IMR-90 (cell line): ENCODE measurements around the gene KDELR3. TPM values are rescaled to one million over a fixed set of nuclear protein-coding genes. Genes with fewer than 3 reads are reported as not detected.

ENCODE experiments used
- ATAC-seq: fragments of 200-7000 bp; cut with Tn5 transposase; 2 replicates; pipeline ENCODE4 v1.9.1; 2020; ENCODE audit warnings: low read depth, mild to moderate bottlenecking, moderate library complexity
- BruUV-seq: library from RNA; stranded (reverse); fragments of 400-500 nt; replicated peaks from 2 replicates; lab custom pipeline; 2021; lab: Mats Ljungman, UMichigan
- CTCF ChIA-PET: fragments of 300-600 bp; formaldehyde crosslinking; extraction: SDS; loops from one replicate; lab custom pipeline; 2021; ENCODE audit warnings: antibody characterized with exemption; lab: Yijun Ruan, JAX
- POLR2A ChIA-PET: fragments of 300-600 bp; sonication (Branson Sonifier 250); formaldehyde crosslinking; loops from one replicate; lab custom pipeline; 2022; ENCODE audit warnings: antibody characterized with exemption; ENCODE audit not compliant: unreplicated experiment; lab: Charles Lee
- DNase-seq: peaks from one replicate; pipeline ENCODE4 v3.0.0; 2013
- H2AFZ ChIP-seq: replicated peaks from 2 replicates; pipeline ENCODE3; 2013; ENCODE audit warnings: low read length, mild to moderate bottlenecking; ENCODE audit not compliant: poor library complexity
- H2AK5ac ChIP-seq: 2 replicates; pipeline ENCODE4 v1.6.1; 2013; ENCODE audit warnings: low read depth, low read length, inconsistent platforms
- H2AK9ac ChIP-seq: replicated peaks from 2 replicates; pipeline ENCODE3; 2013; ENCODE audit warnings: mild to moderate bottlenecking, low read depth, low read length, moderate library complexity; ENCODE audit not compliant: poor library complexity
- H2BK120ac ChIP-seq: 2 replicates; pipeline ENCODE4 v1.6.1; 2013; ENCODE audit warnings: low read depth, low read length, inconsistent platforms
- H2BK15ac ChIP-seq: 3 replicates; pipeline ENCODE4 v1.6.1; 2013; ENCODE audit warnings: low read depth, low read length, inconsistent platforms
- H2BK20ac ChIP-seq: 2 replicates; pipeline ENCODE4 v1.6.1; 2013; ENCODE audit warnings: low read depth, mild to moderate bottlenecking, inconsistent platforms, low read length, moderate library complexity
- H2BK5ac ChIP-seq: 2 replicates; pipeline ENCODE4 v1.6.1; 2013; ENCODE audit warnings: mild to moderate bottlenecking, low read depth, low read length, inconsistent platforms; ENCODE audit not compliant: poor library complexity, severe bottlenecking
- H3K14ac ChIP-seq: replicated peaks from 2 replicates; pipeline ENCODE4 v1.6.1; 2013; ENCODE audit warnings: low read depth, low read length, inconsistent platforms
- H3K18ac ChIP-seq: 2 replicates; pipeline ENCODE4 v1.6.1; 2013; ENCODE audit warnings: low read depth, low read length, control low read depth
- H3K23ac ChIP-seq: 2 replicates; pipeline ENCODE4 v1.6.1; 2013; ENCODE audit warnings: low read depth, low read length, inconsistent platforms
- H3K27ac ChIP-seq: 2 replicates; pipeline ENCODE4 v1.5.1; 2013; ENCODE audit warnings: mild to moderate bottlenecking, control low read depth, low read length; ENCODE audit not compliant: insufficient read depth
- H3K27me3 ChIP-seq: 2 replicates; pipeline ENCODE4 v1.6.1; 2013; ENCODE audit warnings: low read length; ENCODE audit not compliant: control insufficient read depth, insufficient read depth
- H3K36me3 ChIP-seq: 2 replicates; pipeline ENCODE4 v1.6.1; 2013; ENCODE audit warnings: low read length, mixed read lengths; ENCODE audit not compliant: control insufficient read depth, insufficient read depth
- H3K4ac ChIP-seq: 2 replicates; pipeline ENCODE4 v1.6.1; 2013; ENCODE audit warnings: low read depth, low read length, inconsistent platforms
- H3K4me1 ChIP-seq: 2 replicates; pipeline ENCODE4 v1.6.1; 2013; ENCODE audit warnings: low read length, mixed read lengths; ENCODE audit not compliant: control insufficient read depth, insufficient read depth
- H3K4me2 ChIP-seq: 2 replicates; pipeline ENCODE4 v1.6.1; 2013; ENCODE audit warnings: low read depth, mild to moderate bottlenecking, control low read depth, low read length, moderate library complexity
- H3K4me3 ChIP-seq: 2 replicates; pipeline ENCODE4 v1.5.1; 2013; ENCODE audit warnings: low read depth, mild to moderate bottlenecking, control low read depth, low read length, moderate library complexity; ENCODE audit not compliant: insufficient read depth
- H3K56ac ChIP-seq: 2 replicates; pipeline ENCODE4 v1.6.1; 2013; ENCODE audit warnings: low read length, inconsistent platforms; ENCODE audit not compliant: insufficient read depth; ENCODE audit errors: extremely low read depth
- H3K79me1 ChIP-seq, 2 experiments: 2 replicates each; pipeline ENCODE4 v1.6.1; 2013; ENCODE audit warnings: low read length in 2 of 2, inconsistent platforms in 1 of 2, low read depth in 1 of 2
- H3K9ac ChIP-seq: 2 replicates; pipeline ENCODE4 v1.6.1; 2013; ENCODE audit warnings: low read depth, low read length, control low read depth
- H3K9me1 ChIP-seq: 2 replicates; pipeline ENCODE4 v1.6.1; 2013; ENCODE audit warnings: low read length, inconsistent platforms; ENCODE audit not compliant: insufficient read depth
- H3K9me3 ChIP-seq: 2 replicates; pipeline ENCODE4 v1.6.1; 2013; ENCODE audit warnings: low read length; ENCODE audit not compliant: control insufficient read depth, insufficient read depth
- H4K20me1 ChIP-seq: 2 replicates; pipeline ENCODE4 v1.6.1; 2013; ENCODE audit warnings: low read length, inconsistent platforms; ENCODE audit not compliant: insufficient read depth
- H4K5ac ChIP-seq: 2 replicates; pipeline ENCODE4 v1.6.1; 2013; ENCODE audit warnings: mild to moderate bottlenecking, low read depth, low read length, control low read depth
- H4K8ac ChIP-seq, 2 experiments: 2 replicates each; pipeline ENCODE4 v1.6.1; 2013; ENCODE audit warnings: low read depth in 2 of 2, low read length in 2 of 2, control low read depth in 1 of 2, inconsistent platforms in 1 of 2
- H4K91ac ChIP-seq: 2 replicates; pipeline ENCODE4 v1.6.1; 2013; ENCODE audit warnings: low read depth, low read length, inconsistent platforms; ENCODE audit not compliant: insufficient read depth
- CHD1 ChIP-seq: IDR thresholded peaks from 2 replicates; pipeline ENCODE4 v1.6.1; 2012; ENCODE audit warnings: low read depth, low read length, improper control_type of control experiment
- POLR2A ChIP-seq: IDR thresholded peaks from 2 replicates; pipeline ENCODE4 v1.6.1; 2012; ENCODE audit warnings: mild to moderate bottlenecking, low read depth, low read length
- WGBS, 2 experiments: methylation state at CpG; one replicate each; pipeline versions ENCODE4 v1.1.5 to v1.1.7; 2013; ENCODE audit warnings: missing lambda C conversion rate in 2 of 2; ENCODE audit not compliant: insufficient read length in 1 of 2; ENCODE audit errors: extremely low coverage in 2 of 2; 5-methylcytosine and 5-hydroxymethylcytosine counted together
- dilution Hi-C: fragments of 300-500 bp; cut with HindIII; formaldehyde crosslinking; loops from one replicate; pipeline ENCODE4 v1.14.3; 2018; ENCODE audit warnings: low sequenced_read_pairs; ENCODE audit not compliant: unreplicated experiment
- in situ Hi-C: fragments of 300-500 bp; cut with MboI; formaldehyde crosslinking; loops from 3 replicates; pipeline ENCODE4 v1.14.3; 2019; ENCODE audit warnings: low sequenced_read_pairs, inconsistent platforms, mixed read lengths
- intact Hi-C: fragments of 100-400 bp; cut with micrococcal nuclease; formaldehyde crosslinking; loops from 2 replicates; pipeline ENCODE4 v1.10.0; 2022
- polyA plus RNA-seq, 3 experiments: library from polyadenylated mRNA; depleted of rRNA; stranded (reverse); fragments of >200 nt; gene quantifications; 2 replicates each; pipeline ENCODE4 v1.2.3, GENCODE V29; 2012; ENCODE audit warnings: low replicate concordance in 1 of 3
- total RNA-seq: library from RNA; depleted of rRNA; stranded (reverse); fragments of >200 nt; gene quantifications from 2 replicates; pipeline ENCODE4 v1.2.3, GENCODE V29; 2012

The KDELR3 gene
- total and polyA plus RNA-seq, 2 of the 4 experiments (the other 2 are of a cell fraction), result 129 to 224 TPM

GRCh38 chr22:38482662-38483308, 14.9 kb downstream of the KDELR3 start:
- Histone ChIP-seq H4K20me1 (peaks cover 74% of the 10 kb centered on the region), H2BK5ac (no peak overlapping the region), H2AK9ac (no peak overlapping the region), H3K27ac (no peak overlapping the region), H3K4ac (no peak overlapping the region), H4K5ac (no peak overlapping the region), H3K23ac (no peak overlapping the region), H3K36me3 (peaks cover 59% of the 10 kb centered on the region), H2BK120ac (no peak overlapping the region), H4K91ac (no peak overlapping the region), H2AK5ac (no peak overlapping the region), H3K14ac (no peak overlapping the region), H3K56ac (no peak overlapping the region), H3K27me3 (no peaks in the 10 kb centered on the region), H4K8ac (no peak overlapping the region), H2BK20ac (no peak overlapping the region), H3K4me3 (no peak overlapping the region), H3K9ac (no peak overlapping the region), H3K79me1 (peaks cover 34 to 66% of the 10 kb centered on the region in 2 experiments), H3K9me3 (no peaks in the 10 kb centered on the region), H3K4me2 (no peak overlapping the region), H3K18ac (no peak overlapping the region), H3K9me1 (peaks cover 18% of the 10 kb centered on the region), H2BK15ac (no peak overlapping the region), H2AFZ (no peak overlapping the region), H3K4me1 (peaks cover 16% of the 10 kb centered on the region)
- POLR2A ChIA-PET, result no interaction called here
- intact Hi-C loops, result no loop called here
- no peak for ATAC-seq
- no peak for DNase-seq
- BruUV-seq, result TSS peak; percentile 99
- in situ Hi-C loops, result no loop called here
- no CpG with 5 or more reads among the region's 6 CpGs for WGBS, 2 experiments
- TF ChIP-seq CHD1 (no peak), POLR2A (peak; percentile 35; the same call in 1 of the 2 replicates)
- dilution Hi-C loops, result no loop called here
- CTCF ChIA-PET, result no interaction called here
